Measurements from ENCODE around the gene NARF. TPM values are rescaled to one million over a fixed set of nuclear protein-coding genes. Genes with fewer than 3 reads are reported as not detected.

Gene NARF
- total RNA-seq, 4 donors from 2014 or later = 44.1 to 133 (median 61.1) TPM

- no peak for TF ChIP-seq POLR2A (IDR thresholded peaks at IDR 0.05)
- intact Hi-C loops (cut with DNase I; ENCODE audit: low total_unique reads) = no loop called here
- H3K4me3 ChIP-seq = no peak overlapping the region
- DNase-seq = no peak
- 71% methylated on average over 22 of the region's 22 CpGs; no CpG with 5 or more reads in 1 of the 2 donors for WGBS, 2 donors (ENCODE audit: low coverage in 1 of 2)
- H3K27ac ChIP-seq = peak overlapping the region; percentile 3 to 31 (median 12)
- in situ Hi-C loops (cut with MboI; ENCODE audit: low pct_ligation_motif_present in 1 of 4, low pct_unique_long_range_greater_than_20kb in 1 of 4, low sequenced_read_pairs in 3 of 4) = no loop called here
- no peaks in the 10 kb centered on the region for H3K9me3 ChIP-seq
- H3K36me3 ChIP-seq = no peaks in the 10 kb centered on the region
- H3K4me1 ChIP-seq = peaks cover 0 to 6% (median 1%) of the 10 kb centered on the region in 4 donors
- H3K27me3 ChIP-seq = no peaks in the 10 kb centered on the region
These were observed 18.0 kb upstream of the NARF start for GRCh38 chr17:82440469-82440981.

- Histone ChIP-seq H3K27ac (peak overlapping the region; percentile 3 to 31 (median 12)), H3K4me1 (peaks cover 0 to 6% (median 1%) of the 10 kb centered on the region in 4 donors), H3K4me3 (no peak overlapping the region), H3K9me3 (no peaks in the 10 kb centered on the region), H3K36me3 (no peaks in the 10 kb centered on the region), H3K27me3 (no peaks in the 10 kb centered on the region)
- intact Hi-C loops (cut with DNase I; ENCODE audit: low total_unique reads) (no loop called here), in situ Hi-C loops (cut with MboI; ENCODE audit: low pct_ligation_motif_present in 1 of 4, low pct_unique_long_range_greater_than_20kb in 1 of 4, low sequenced_read_pairs in 3 of 4) (no loop called here)
- TF ChIP-seq POLR2A (IDR thresholded peaks at IDR 0.05) = no peak
- TF ChIP-seq POLR2AphosphoS5 (IDR thresholded peaks at IDR 0.05) = no peak
- no peak for TF ChIP-seq CTCF (IDR thresholded peaks at IDR 0.05)
- TF ChIP-seq EP300 (IDR thresholded peaks at IDR 0.05; ENCODE audit: low read depth) = no peak
- WGBS, 2 donors (ENCODE audit: low coverage in 1 of 2) = 69% methylated on average over 16 of the region's 17 CpGs; no CpG with 5 or more reads in 1 of the 2 donors
- no peak for DNase-seq
These were observed 17.4 kb upstream of the NARF start for GRCh38 chr17:82440991-82441627.

GRCh38 chr17:82441691-82442487, 16.7 kb upstream of the NARF start:
- in situ Hi-C loops (cut with MboI; ENCODE audit: low pct_ligation_motif_present in 1 of 4, low pct_unique_long_range_greater_than_20kb in 1 of 4, low sequenced_read_pairs in 3 of 4) (no loop called here), intact Hi-C loops (cut with DNase I; ENCODE audit: low total_unique reads) (loop anchor here (1.0 kb wide), 1 partner anchor 46 kb away; no protein-coding TSS in a partner anchor)
- 77 to 100% methylated on average over 1 to 27 of the region's 27 CpGs for WGBS, 2 donors (ENCODE audit: low coverage in 1 of 2)
- no peak for TF ChIP-seq EP300 (IDR thresholded peaks at IDR 0.05; ENCODE audit: low read depth)
- no peak for TF ChIP-seq POLR2A (IDR thresholded peaks at IDR 0.05)
- TF ChIP-seq CTCF (IDR thresholded peaks at IDR 0.05) = no peak
- TF ChIP-seq POLR2AphosphoS5 (IDR thresholded peaks at IDR 0.05) = no peak
- peaks cover 0 to 6% (median 1%) of the 10 kb centered on the region in 4 donors for H3K4me1 ChIP-seq
- DNase-seq = no peak
- H3K27ac ChIP-seq = no peak overlapping the region
- no peaks in the 10 kb centered on the region for H3K36me3 ChIP-seq
- H3K4me3 ChIP-seq = no peak overlapping the region
- H3K27me3 ChIP-seq = no peaks in the 10 kb centered on the region
- H3K9me3 ChIP-seq = no peaks in the 10 kb centered on the region

- H3K4me3 ChIP-seq = no peak overlapping the region
- intact Hi-C loops (cut with DNase I; ENCODE audit: low total_unique reads) = loop anchor here (1.0 kb wide), 1 partner anchor 47 kb away; no protein-coding TSS in a partner anchor
- TF ChIP-seq POLR2AphosphoS5 (IDR thresholded peaks at IDR 0.05) (no peak), EP300 (IDR thresholded peaks at IDR 0.05; ENCODE audit: low read depth) (no peak), CTCF (IDR thresholded peaks at IDR 0.05) (no peak), POLR2A (IDR thresholded peaks at IDR 0.05) (no peak)
- 87% methylated on average over 27 of the region's 28 CpGs; no CpG with 5 or more reads in 1 of the 2 donors for WGBS, 2 donors (ENCODE audit: low coverage in 1 of 2)
- no peaks in the 10 kb centered on the region for H3K27me3 ChIP-seq
- H3K27ac ChIP-seq = no peak overlapping the region
- DNase-seq = no peak
- in situ Hi-C loops (cut with MboI; ENCODE audit: low pct_ligation_motif_present in 1 of 4, low pct_unique_long_range_greater_than_20kb in 1 of 4, low sequenced_read_pairs in 3 of 4) = no loop called here
- no peaks in the 10 kb centered on the region for H3K9me3 ChIP-seq
- H3K36me3 ChIP-seq = no peaks in the 10 kb centered on the region
- H3K4me1 ChIP-seq = peaks cover 0 to 6% (median 1%) of the 10 kb centered on the region in 4 donors
These were observed 15.7 kb upstream of the NARF start for GRCh38 chr17:82442643-82443464.

All from transverse colon (tissue), 4 donors.